Frontal cortex (tissue), 4 donors: ENCODE data around the gene PLCB4. TPM values are rescaled to one million over a fixed set of nuclear protein-coding genes. Genes with fewer than 3 reads are reported as not detected.

Source experiments
- DNase-seq, 2 donors: peaks; one replicate each; pipeline ENCODE4 v3.0.0; 2012; ENCODE audit warnings: low spot score in 2 of 2
- FAIRE-seq: peaks from 2 replicates; lab custom pipeline; 2012; peaks lifted over from hg19 to GRCh38; lab: Jason Lieb, UNC
- total RNA-seq: library from RNA; depleted of rRNA; stranded (reverse); fragments of >200 nt; gene quantifications from one replicate; pipeline ENCODE4 v1.2.3, GENCODE V29; 2014
- donor health status: control.
- donor health status: control.
- donor health status: control.

PLCB4 gene
- total RNA-seq, 1 donor from 2014 or later = 11.8 TPM

- no peak for DNase-seq
- no peak for FAIRE-seq
Observed at GRCh38 chr20:9294041-9294440, 225.2 kb downstream of the PLCB4 start.

GRCh38 chr20:9298906-9299305 lies 230.0 kb downstream of the PLCB4 start:
- FAIRE-seq (no peak), DNase-seq (no peak)

GRCh38 chr20:9300080-9300479 lies 231.2 kb downstream of the PLCB4 start:
- FAIRE-seq = no peak
- no peak for DNase-seq

GRCh38 chr20:9300534-9300933 lies 231.6 kb downstream of the PLCB4 start:
- FAIRE-seq (no peak), DNase-seq (no peak)

GRCh38 chr20:9301129-9302090 lies 232.5 kb downstream of the PLCB4 start:
- no peak for FAIRE-seq

GRCh38 chr20:9302091-9302462 lies 233.2 kb downstream of the PLCB4 start:
- DNase-seq = no peak

More at GRCh38 chr20:9301129-9302090, 232.5 kb downstream of the PLCB4 start:
- peak in 1 of 2 donors; percentile 21 for DNase-seq

GRCh38 chr20:9306521-9306920 lies 237.6 kb downstream of the PLCB4 start:
- FAIRE-seq (no peak), DNase-seq (no peak)

More at GRCh38 chr20:9302091-9302462, 233.2 kb downstream of the PLCB4 start:
- no peak for FAIRE-seq

GRCh38 chr20:9308056-9308455 lies 239.2 kb downstream of the PLCB4 start:
- DNase-seq (no peak), FAIRE-seq (no peak)

- FAIRE-seq (no peak), DNase-seq (no peak)
Observed at GRCh38 chr20:9311132-9311531, 242.2 kb downstream of the PLCB4 start.

GRCh38 chr20:9319687-9320384 lies 250.9 kb downstream of the PLCB4 start:
- FAIRE-seq (no peak), DNase-seq (no peak)

- FAIRE-seq (no peak), DNase-seq (no peak)
Observed at GRCh38 chr20:9321007-9321406, 252.1 kb downstream of the PLCB4 start.

GRCh38 chr20:9322661-9323060 lies 253.8 kb downstream of the PLCB4 start:
- FAIRE-seq (no peak), DNase-seq (no peak)

GRCh38 chr20:9323622-9324021 lies 254.7 kb downstream of the PLCB4 start:
- FAIRE-seq = no peak

GRCh38 chr20:9329355-9330101 lies 260.6 kb downstream of the PLCB4 start:
- FAIRE-seq (no peak), DNase-seq (no peak)

More at GRCh38 chr20:9323622-9324021, 254.7 kb downstream of the PLCB4 start:
- DNase-seq = no peak

GRCh38 chr20:9330151-9330550 lies 261.3 kb downstream of the PLCB4 start:
- FAIRE-seq = no peak

GRCh38 chr20:9331707-9332435 lies 263.0 kb downstream of the PLCB4 start:
- DNase-seq = no peak
- no peak for FAIRE-seq

More at GRCh38 chr20:9330151-9330550, 261.3 kb downstream of the PLCB4 start:
- DNase-seq = no peak

GRCh38 chr20:9332791-9333479 lies 264.0 kb downstream of the PLCB4 start:
- no peak for FAIRE-seq
- DNase-seq = no peak

GRCh38 chr20:9334866-9335265 lies 266.0 kb downstream of the PLCB4 start:
- DNase-seq = no peak
- no peak for FAIRE-seq

GRCh38 chr20:9338101-9338500 lies 269.2 kb downstream of the PLCB4 start:
- FAIRE-seq = no peak
- DNase-seq = no peak
